Fibroblast of lung (primary cell): ENCODE results near the gene CCT6A. TPM values are rescaled to one million over a fixed set of nuclear protein-coding genes. Genes with fewer than 3 reads are reported as not detected.

ENCODE experiments used
- DNase-seq, 2 donors: peaks; one replicate each; pipeline versions ENCODE4 v3.0.0 to v3.0.0-alpha.2; 2010; ENCODE audit warnings: low read depth in 2 of 2
- H2AFZ ChIP-seq: 2 replicates; pipeline ENCODE4 v1.5.1; 2012; ENCODE audit warnings: low read length, control low read depth, inconsistent platforms
- H3K27ac ChIP-seq: 2 replicates; pipeline ENCODE4 v1.5.1; 2011; ENCODE audit warnings: low read length, control low read depth; ENCODE audit not compliant: insufficient read depth
- H3K27me3 ChIP-seq: 2 replicates; pipeline ENCODE4 v1.5.1; 2011; ENCODE audit warnings: mild to moderate bottlenecking, low read length; ENCODE audit not compliant: control insufficient read depth, insufficient read depth
- H3K36me3 ChIP-seq: 2 replicates; pipeline ENCODE4 v1.5.1; 2011; ENCODE audit warnings: low read length; ENCODE audit not compliant: control insufficient read depth, insufficient read depth
- H3K4me1 ChIP-seq: 2 replicates; pipeline ENCODE4 v1.5.1; 2011; ENCODE audit warnings: low read length; ENCODE audit not compliant: control insufficient read depth, insufficient read depth; ENCODE audit errors: extremely low read depth
- H3K4me2 ChIP-seq: 2 replicates; pipeline ENCODE4 v1.5.1; 2011; ENCODE audit warnings: low read length, control low read depth; ENCODE audit not compliant: insufficient read depth; ENCODE audit errors: extremely low read depth
- H3K4me3 ChIP-seq, 4 experiments: fragments of 200-600 bp in 1 of 4; sonication (generic) in 1 of 4; replicated peaks in 1 of 4; 2 replicates each; pipeline ENCODE4 v1.5.1; 2011 to 2016; ENCODE audit warnings: low read length in 4 of 4, low read depth in 3 of 4, mild to moderate bottlenecking in 3 of 4, control low read depth in 2 of 4, inconsistent platforms in 1 of 4, mixed read lengths in 1 of 4; ENCODE audit not compliant: insufficient read depth in 1 of 4; ENCODE audit errors: control extremely low read depth in 1 of 4
- H3K79me2 ChIP-seq: 2 replicates; pipeline ENCODE4 v1.5.1; 2012; ENCODE audit warnings: mild to moderate bottlenecking, low read length, inconsistent platforms; ENCODE audit not compliant: control insufficient read depth, insufficient read depth
- H3K9ac ChIP-seq: 2 replicates; pipeline ENCODE4 v1.5.1; 2011; ENCODE audit warnings: mild to moderate bottlenecking, low read length, control low read depth; ENCODE audit not compliant: insufficient read depth
- H3K9me3 ChIP-seq: 2 replicates; pipeline ENCODE4 v1.5.1; 2012; ENCODE audit warnings: low read depth, low read length; ENCODE audit not compliant: control insufficient read depth, insufficient read depth
- H4K20me1 ChIP-seq: 2 replicates; pipeline ENCODE4 v1.5.1; 2011; ENCODE audit warnings: low read length; ENCODE audit not compliant: control insufficient read depth, insufficient read depth; ENCODE audit errors: extremely low read depth
- CTCF ChIP-seq, 2 donors: IDR thresholded peaks in 1 of 2; conservative IDR thresholded peaks in 1 of 2; 1 replicate in 1 of 2; 2 replicates in 1 of 2; pipeline ENCODE4 v1.5.1; 2011 to 2012; ENCODE audit warnings: low read length in 2 of 2, control low read depth in 1 of 2, inconsistent platforms in 1 of 2, low read depth in 1 of 2, mild to moderate bottlenecking in 1 of 2
- EZH2 ChIP-seq: IDR thresholded peaks from 2 replicates; pipeline ENCODE4 v1.5.1; 2012; ENCODE audit warnings: low read length, control low read depth, mild to moderate bottlenecking; ENCODE audit errors: missing control alignments
- polyA plus RNA-seq, 2 donors: library from polyadenylated mRNA; depleted of rRNA in 1 of 2; stranded (reverse) in 1 of 2; unstranded in 1 of 2; fragments of >200 nt; gene quantifications; 2 replicates each; pipeline ENCODE4 v1.2.1, GENCODE V29; 2011 to 2012; ENCODE audit warnings: missing spikeins in 1 of 2
- total RNA-seq: library from RNA; depleted of rRNA; stranded (reverse); fragments of >200 nt; gene quantifications from 2 replicates; pipeline ENCODE4 v1.2.1, GENCODE V29; 2014

The CCT6A gene
- total and polyA plus RNA-seq, 2 donors (not counting 1 experiment from before 2014, with no cell fraction given), result 158 to 172 TPM

GRCh38 chr7:56019501-56019900 lies 32.1 kb upstream of the CCT6A start:
- Histone ChIP-seq H2AFZ (no peak overlapping the region), H3K27me3 (no peaks in the 10 kb centered on the region), H3K27ac (no peak overlapping the region), H3K36me3 (no peaks in the 10 kb centered on the region), H3K79me2 (no peaks in the 10 kb centered on the region), H3K9ac (no peak overlapping the region), H3K4me2 (no peak overlapping the region), H3K9me3 (no peaks in the 10 kb centered on the region), H3K4me1 (no peaks in the 10 kb centered on the region), H4K20me1 (no peaks in the 10 kb centered on the region), H3K4me3 (no peak overlapping the region)
- no peak for TF ChIP-seq CTCF (conservative IDR thresholded peaks at IDR 0.05 in 1 of 2, IDR thresholded peaks at IDR 0.05 in 1 of 2; ENCODE audit: low read depth in 1 of 2, low read length in 2 of 2)
- TF ChIP-seq EZH2, result no peak
- DNase-seq, result no peak

- Histone ChIP-seq H3K4me2 (no peak overlapping the region), H3K27ac (no peak overlapping the region), H3K4me3 (no peak overlapping the region), H4K20me1 (no peaks in the 10 kb centered on the region), H3K36me3 (no peaks in the 10 kb centered on the region), H3K9ac (no peak overlapping the region), H3K27me3 (no peaks in the 10 kb centered on the region), H3K4me1 (no peaks in the 10 kb centered on the region), H3K79me2 (no peaks in the 10 kb centered on the region), H3K9me3 (no peaks in the 10 kb centered on the region), H2AFZ (no peak overlapping the region)
- TF ChIP-seq EZH2 (no peak), CTCF (conservative IDR thresholded peaks at IDR 0.05 in 1 of 2, IDR thresholded peaks at IDR 0.05 in 1 of 2; ENCODE audit: low read depth in 1 of 2, low read length in 2 of 2) (no peak)
- DNase-seq, result no peak
These were observed 28.1 kb upstream of the CCT6A start for GRCh38 chr7:56023500-56023899.

- H3K4me3 ChIP-seq, result no peak overlapping the region
- no peak overlapping the region for H3K4me2 ChIP-seq
- no peak for TF ChIP-seq EZH2
- no peak for TF ChIP-seq CTCF (conservative IDR thresholded peaks at IDR 0.05 in 1 of 2, IDR thresholded peaks at IDR 0.05 in 1 of 2; ENCODE audit: low read depth in 1 of 2, low read length in 2 of 2)
- DNase-seq, result no peak
- no peak overlapping the region for H2AFZ ChIP-seq
- H3K9ac ChIP-seq, result no peak overlapping the region
- no peak overlapping the region for H3K27ac ChIP-seq
- no peaks in the 10 kb centered on the region for H4K20me1 ChIP-seq
- no peaks in the 10 kb centered on the region for H3K9me3 ChIP-seq
- no peaks in the 10 kb centered on the region for H3K27me3 ChIP-seq
- no peaks in the 10 kb centered on the region for H3K79me2 ChIP-seq
- H3K4me1 ChIP-seq, result no peaks in the 10 kb centered on the region
- H3K36me3 ChIP-seq, result no peaks in the 10 kb centered on the region
These were observed 25.0 kb upstream of the CCT6A start for GRCh38 chr7:56026538-56026937.
